GM19025 (cell line): ENCODE measurements around the gene LPP.

Experiments used
- ATAC-seq: cut with Tn5 transposase; IDR thresholded peaks from one replicate; pipeline ENCODE4 v1.9.1; 2021; ENCODE audit warnings: mild to moderate bottlenecking, low read depth, moderate library complexity; ENCODE audit not compliant: unreplicated experiment

LPP gene

DNA sequence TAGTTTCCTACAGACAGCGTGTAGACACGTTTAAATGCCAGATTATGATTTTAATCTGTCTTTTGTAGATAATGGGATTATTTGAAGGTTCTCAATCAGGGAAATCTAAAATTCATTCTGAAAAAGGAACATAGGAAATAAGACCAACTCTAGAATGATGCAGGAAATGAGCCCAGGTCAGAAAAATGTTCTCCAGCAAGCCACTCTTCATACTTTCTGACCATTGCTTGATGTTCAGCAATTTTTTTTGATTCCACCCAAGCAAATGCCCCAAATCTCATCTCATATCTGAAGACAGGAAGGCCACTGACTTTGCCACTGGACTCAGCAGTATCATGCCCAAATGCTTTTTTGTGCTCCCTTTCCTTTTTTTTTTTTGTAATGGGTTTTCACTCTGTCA lies 373.4 kb downstream of the LPP start:
- no peak for ATAC-seq

GRCh38 chr3:188528396-188528795 lies 374.4 kb downstream of the LPP start:
- ATAC-seq: no peak

GRCh38 chr3:188529228-188529627 lies 375.3 kb downstream of the LPP start:
- no peak for ATAC-seq

- ATAC-seq: no peak
Measured at GRCh38 chr3:188530226-188530625, 376.3 kb downstream of the LPP start.

DNA sequence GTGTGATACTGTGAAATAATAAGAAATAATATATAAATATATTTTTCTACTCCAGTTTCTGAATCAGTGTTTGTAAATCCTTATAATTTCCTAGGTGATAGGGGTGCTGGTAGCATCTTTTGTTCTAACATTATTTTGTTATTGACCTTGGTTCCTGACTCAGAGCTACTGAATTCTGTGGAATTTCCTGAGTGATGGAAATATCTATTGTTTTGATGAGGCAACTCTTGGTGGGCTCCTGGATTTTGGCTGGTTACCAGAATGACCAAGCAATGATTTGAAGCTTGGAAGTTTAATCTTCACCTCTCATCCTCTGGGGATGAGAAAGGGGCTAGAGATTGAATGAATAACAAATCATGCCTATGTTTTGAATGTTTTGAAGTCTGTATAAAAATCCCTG lies 377.3 kb downstream of the LPP start:
- no peak for ATAC-seq

DNA sequence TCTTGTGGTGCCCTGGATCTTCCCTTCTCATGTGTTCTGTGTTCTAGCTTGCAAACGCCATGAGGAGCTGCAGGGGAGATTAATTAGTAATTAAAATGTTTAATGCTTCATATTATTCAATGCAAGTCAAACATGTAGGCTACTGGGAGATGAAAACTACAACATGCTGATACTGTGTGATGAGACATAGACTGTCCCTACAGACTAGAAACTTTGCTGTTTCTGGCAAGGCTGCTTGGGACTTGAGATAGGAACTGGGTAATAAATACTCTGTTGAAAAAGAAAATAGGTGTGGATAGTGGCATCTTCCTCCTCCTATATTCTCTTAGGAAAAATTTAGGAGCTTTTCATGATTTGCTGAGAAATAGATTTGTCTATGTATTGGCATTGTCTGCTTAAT lies 379.2 kb downstream of the LPP start:
- ATAC-seq: no peak

GRCh38 chr3:188533612-188534357 lies 379.8 kb downstream of the LPP start:
- ATAC-seq: no peak

GRCh38 chr3:188534633-188535032 lies 380.7 kb downstream of the LPP start:
- ATAC-seq: no peak

DNA sequence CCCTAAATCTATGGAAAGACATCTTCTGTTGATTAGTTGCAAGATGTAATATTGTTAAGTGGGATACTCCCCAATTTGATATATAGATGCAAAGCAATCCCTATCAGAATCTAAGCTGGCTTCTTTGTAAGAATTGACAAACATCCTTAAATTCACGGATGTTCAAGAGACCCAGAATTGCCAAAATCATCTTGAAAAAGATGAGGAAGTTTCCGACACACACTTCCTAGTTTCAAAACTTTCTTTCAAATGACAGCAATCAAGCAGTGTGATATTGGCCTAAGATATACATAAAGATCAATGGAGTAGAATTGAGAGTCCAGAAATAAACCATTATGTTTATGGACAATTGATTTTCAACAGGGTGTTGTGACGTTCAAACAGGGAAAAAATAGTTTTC lies 383.6 kb downstream of the LPP start:
- ATAC-seq: no peak

DNA sequence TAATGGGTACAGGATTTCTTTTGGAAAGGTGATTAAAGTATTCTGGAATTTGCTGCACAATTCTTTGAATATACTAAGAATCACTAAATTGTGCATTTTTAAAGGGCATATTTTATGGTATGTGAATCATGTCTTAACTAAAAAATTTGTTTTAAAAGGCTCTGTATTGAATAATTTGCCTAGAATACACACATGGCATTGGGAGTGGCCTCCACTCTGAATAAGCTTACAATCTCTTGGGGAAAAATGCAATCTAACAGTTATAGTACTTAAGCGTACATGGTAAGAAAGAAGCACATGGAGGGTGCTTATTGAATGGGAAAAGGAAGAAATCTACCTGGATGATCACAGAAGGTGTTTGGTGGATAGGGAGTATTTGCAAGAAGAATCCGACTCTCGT lies 385.1 kb downstream of the LPP start:
- ATAC-seq: no peak

- no peak for ATAC-seq
Measured at GRCh38 chr3:188539631-188540194, 385.8 kb downstream of the LPP start.

DNA sequence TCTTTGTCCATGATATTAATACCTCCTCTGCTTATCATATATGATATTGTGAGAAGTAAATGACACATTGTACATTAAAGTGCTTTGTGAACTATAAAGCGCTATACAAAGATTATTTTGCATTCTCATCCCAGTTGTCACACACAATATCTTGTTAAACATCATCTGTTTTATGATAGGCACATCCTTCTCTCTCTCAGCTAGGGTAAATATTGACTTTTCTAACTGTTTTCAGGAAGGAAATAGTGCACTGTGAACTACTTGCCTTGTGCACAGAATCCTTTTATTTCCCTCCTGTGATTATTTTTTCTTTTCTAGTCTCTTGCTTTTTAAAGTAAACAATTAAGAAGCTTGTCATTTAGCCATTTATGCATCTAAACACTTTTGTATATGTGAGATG lies 388.2 kb downstream of the LPP start:
- ATAC-seq: no peak

GRCh38 chr3:188544012-188544411 lies 390.1 kb downstream of the LPP start:
- no peak for ATAC-seq

- ATAC-seq: no peak
Measured at GRCh38 chr3:188546835-188547670, 393.1 kb downstream of the LPP start.

DNA sequence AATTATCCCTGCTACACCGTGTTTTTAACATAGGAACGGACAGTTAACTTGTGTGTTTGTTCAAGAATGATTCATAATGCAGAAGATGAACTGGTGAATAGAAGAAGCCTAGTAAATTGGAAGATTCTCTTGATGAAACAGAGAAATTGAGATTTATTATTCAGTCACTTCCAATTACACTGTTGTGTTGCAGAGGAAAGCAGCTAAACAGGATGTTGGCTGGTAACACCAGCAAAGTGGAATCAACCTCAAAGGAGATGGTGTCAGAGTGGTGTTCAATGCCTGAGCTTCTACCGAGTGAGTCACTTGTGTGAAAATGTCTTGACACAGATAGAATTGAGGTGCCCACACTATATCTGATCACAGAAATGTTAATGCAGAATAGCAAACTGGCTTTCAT lies 399.6 kb downstream of the LPP start:
- ATAC-seq: no peak

GRCh38 chr3:188554404-188554803 lies 400.4 kb downstream of the LPP start:
- ATAC-seq: no peak

GRCh38 chr3:188557235-188557634 lies 403.3 kb downstream of the LPP start:
- no peak for ATAC-seq

- ATAC-seq: no peak
Measured at GRCh38 chr3:188558343-188559071, 404.6 kb downstream of the LPP start.

- no peak for ATAC-seq
Measured at GRCh38 chr3:188559072-188559429, 405.1 kb downstream of the LPP start.

- no peak for ATAC-seq
Measured at GRCh38 chr3:188559856-188560255, 405.9 kb downstream of the LPP start.

GRCh38 chr3:188562144-188562543 lies 408.2 kb downstream of the LPP start:
- ATAC-seq: no peak
